IMR-90 (cell line): Measurements from ENCODE around the gene TFRC. TPM values are rescaled to one million over a fixed set of nuclear protein-coding genes. Genes with fewer than 3 reads are reported as not detected.

ENCODE experiments used
- ATAC-seq: fragments of 200-7000 bp; cut with Tn5 transposase; 2 replicates; pipeline ENCODE4 v1.9.1; 2020; ENCODE audit warnings: low read depth, mild to moderate bottlenecking, moderate library complexity
- BruUV-seq: library from RNA; stranded (reverse); fragments of 400-500 nt; replicated peaks from 2 replicates; lab custom pipeline; 2021; lab: Mats Ljungman, UMichigan
- CTCF ChIA-PET: fragments of 300-600 bp; formaldehyde crosslinking; extraction: SDS; loops from one replicate; lab custom pipeline; 2021; ENCODE audit warnings: antibody characterized with exemption; lab: Yijun Ruan, JAX
- POLR2A ChIA-PET: fragments of 300-600 bp; sonication (Branson Sonifier 250); formaldehyde crosslinking; loops from one replicate; lab custom pipeline; 2022; ENCODE audit warnings: antibody characterized with exemption; ENCODE audit not compliant: unreplicated experiment; lab: Charles Lee
- DNase-seq: peaks from one replicate; pipeline ENCODE4 v3.0.0; 2013
- H2AFZ ChIP-seq: replicated peaks from 2 replicates; pipeline ENCODE3; 2013; ENCODE audit warnings: low read length, mild to moderate bottlenecking; ENCODE audit not compliant: poor library complexity
- H2AK5ac ChIP-seq: 2 replicates; pipeline ENCODE4 v1.6.1; 2013; ENCODE audit warnings: low read depth, low read length, inconsistent platforms
- H2AK9ac ChIP-seq: replicated peaks from 2 replicates; pipeline ENCODE3; 2013; ENCODE audit warnings: mild to moderate bottlenecking, low read depth, low read length, moderate library complexity; ENCODE audit not compliant: poor library complexity
- H2BK120ac ChIP-seq: 2 replicates; pipeline ENCODE4 v1.6.1; 2013; ENCODE audit warnings: low read depth, low read length, inconsistent platforms
- H2BK15ac ChIP-seq: 3 replicates; pipeline ENCODE4 v1.6.1; 2013; ENCODE audit warnings: low read depth, low read length, inconsistent platforms
- H2BK20ac ChIP-seq: 2 replicates; pipeline ENCODE4 v1.6.1; 2013; ENCODE audit warnings: low read depth, mild to moderate bottlenecking, inconsistent platforms, low read length, moderate library complexity
- H2BK5ac ChIP-seq: 2 replicates; pipeline ENCODE4 v1.6.1; 2013; ENCODE audit warnings: mild to moderate bottlenecking, low read depth, low read length, inconsistent platforms; ENCODE audit not compliant: poor library complexity, severe bottlenecking
- H3K14ac ChIP-seq: replicated peaks from 2 replicates; pipeline ENCODE4 v1.6.1; 2013; ENCODE audit warnings: low read depth, low read length, inconsistent platforms
- H3K18ac ChIP-seq: 2 replicates; pipeline ENCODE4 v1.6.1; 2013; ENCODE audit warnings: low read depth, low read length, control low read depth
- H3K23ac ChIP-seq: 2 replicates; pipeline ENCODE4 v1.6.1; 2013; ENCODE audit warnings: low read depth, low read length, inconsistent platforms
- H3K27ac ChIP-seq: 2 replicates; pipeline ENCODE4 v1.5.1; 2013; ENCODE audit warnings: mild to moderate bottlenecking, control low read depth, low read length; ENCODE audit not compliant: insufficient read depth
- H3K27me3 ChIP-seq: 2 replicates; pipeline ENCODE4 v1.6.1; 2013; ENCODE audit warnings: low read length; ENCODE audit not compliant: control insufficient read depth, insufficient read depth
- H3K36me3 ChIP-seq: 2 replicates; pipeline ENCODE4 v1.6.1; 2013; ENCODE audit warnings: low read length, mixed read lengths; ENCODE audit not compliant: control insufficient read depth, insufficient read depth
- H3K4ac ChIP-seq: 2 replicates; pipeline ENCODE4 v1.6.1; 2013; ENCODE audit warnings: low read depth, low read length, inconsistent platforms
- H3K4me1 ChIP-seq: 2 replicates; pipeline ENCODE4 v1.6.1; 2013; ENCODE audit warnings: low read length, mixed read lengths; ENCODE audit not compliant: control insufficient read depth, insufficient read depth
- H3K4me2 ChIP-seq: 2 replicates; pipeline ENCODE4 v1.6.1; 2013; ENCODE audit warnings: low read depth, mild to moderate bottlenecking, control low read depth, low read length, moderate library complexity
- H3K4me3 ChIP-seq: 2 replicates; pipeline ENCODE4 v1.5.1; 2013; ENCODE audit warnings: low read depth, mild to moderate bottlenecking, control low read depth, low read length, moderate library complexity; ENCODE audit not compliant: insufficient read depth
- H3K56ac ChIP-seq: 2 replicates; pipeline ENCODE4 v1.6.1; 2013; ENCODE audit warnings: low read length, inconsistent platforms; ENCODE audit not compliant: insufficient read depth; ENCODE audit errors: extremely low read depth
- H3K79me1 ChIP-seq, 2 experiments: 2 replicates each; pipeline ENCODE4 v1.6.1; 2013; ENCODE audit warnings: low read length in 2 of 2, inconsistent platforms in 1 of 2, low read depth in 1 of 2
- H3K9ac ChIP-seq: 2 replicates; pipeline ENCODE4 v1.6.1; 2013; ENCODE audit warnings: low read depth, low read length, control low read depth
- H3K9me1 ChIP-seq: 2 replicates; pipeline ENCODE4 v1.6.1; 2013; ENCODE audit warnings: low read length, inconsistent platforms; ENCODE audit not compliant: insufficient read depth
- H3K9me3 ChIP-seq: 2 replicates; pipeline ENCODE4 v1.6.1; 2013; ENCODE audit warnings: low read length; ENCODE audit not compliant: control insufficient read depth, insufficient read depth
- H4K20me1 ChIP-seq: 2 replicates; pipeline ENCODE4 v1.6.1; 2013; ENCODE audit warnings: low read length, inconsistent platforms; ENCODE audit not compliant: insufficient read depth
- H4K5ac ChIP-seq: 2 replicates; pipeline ENCODE4 v1.6.1; 2013; ENCODE audit warnings: mild to moderate bottlenecking, low read depth, low read length, control low read depth
- H4K8ac ChIP-seq, 2 experiments: 2 replicates each; pipeline ENCODE4 v1.6.1; 2013; ENCODE audit warnings: low read depth in 2 of 2, low read length in 2 of 2, control low read depth in 1 of 2, inconsistent platforms in 1 of 2
- H4K91ac ChIP-seq: 2 replicates; pipeline ENCODE4 v1.6.1; 2013; ENCODE audit warnings: low read depth, low read length, inconsistent platforms; ENCODE audit not compliant: insufficient read depth
- CHD1 ChIP-seq: IDR thresholded peaks from 2 replicates; pipeline ENCODE4 v1.6.1; 2012; ENCODE audit warnings: low read depth, low read length, improper control_type of control experiment
- FOS ChIP-seq: fragments of 150-350 bp; IDR thresholded peaks from 2 replicates; pipeline ENCODE4 v1.6.1; 2016; ENCODE audit warnings: low read depth, low read length
- MAFK ChIP-seq: IDR thresholded peaks from 2 replicates; pipeline ENCODE4 v1.6.1; 2012; ENCODE audit warnings: low read depth, low read length, improper control_type of control experiment
- POLR2A ChIP-seq: IDR thresholded peaks from 2 replicates; pipeline ENCODE4 v1.6.1; 2012; ENCODE audit warnings: mild to moderate bottlenecking, low read depth, low read length
- RAD21 ChIP-seq: IDR thresholded peaks from 2 replicates; pipeline ENCODE4 v1.6.1; 2012; ENCODE audit warnings: low read length, improper control_type of control experiment
- RFX5 ChIP-seq: IDR thresholded peaks from 2 replicates; pipeline ENCODE4 v1.8.0; 2012; ENCODE audit warnings: low read depth, mild to moderate bottlenecking, low read length, moderate library complexity
- WGBS, 2 experiments: methylation state at CpG; one replicate each; pipeline versions ENCODE4 v1.1.5 to v1.1.7; 2013; ENCODE audit warnings: missing lambda C conversion rate in 2 of 2; ENCODE audit not compliant: insufficient read length in 1 of 2; ENCODE audit errors: extremely low coverage in 2 of 2; 5-methylcytosine and 5-hydroxymethylcytosine counted together
- dilution Hi-C: fragments of 300-500 bp; cut with HindIII; formaldehyde crosslinking; loops from one replicate; pipeline ENCODE4 v1.14.3; 2018; ENCODE audit warnings: low sequenced_read_pairs; ENCODE audit not compliant: unreplicated experiment
- in situ Hi-C: fragments of 300-500 bp; cut with MboI; formaldehyde crosslinking; loops from 3 replicates; pipeline ENCODE4 v1.14.3; 2019; ENCODE audit warnings: low sequenced_read_pairs, inconsistent platforms, mixed read lengths
- intact Hi-C: fragments of 100-400 bp; cut with micrococcal nuclease; formaldehyde crosslinking; loops from 2 replicates; pipeline ENCODE4 v1.10.0; 2022
- microRNA-seq, 2 experiments: library from miRNA; stranded (forward) in 1 of 2; unstranded in 1 of 2; fragments of 10-50 nt in 1 of 2; fragments of <30 nt in 1 of 2; gene quantifications in 1 of 2; microRNA quantifications in 1 of 2; one replicate each; pipeline versions ENCODE3 to v1.1.0; 2013 to 2020; ENCODE audit not compliant: insufficient read depth in 1 of 2, insufficient read length in 1 of 2, unreplicated experiment in 1 of 2
- polyA plus RNA-seq, 3 experiments: library from polyadenylated mRNA; depleted of rRNA; stranded (reverse); fragments of >200 nt; gene quantifications; 2 replicates each; pipeline ENCODE4 v1.2.3, GENCODE V29; 2012; ENCODE audit warnings: low replicate concordance in 1 of 3
- small RNA-seq, 5 experiments: library from RNA; depleted of rRNA; stranded (forward); fragments of <200 nt; gene quantifications; one replicate each; pipeline ENCODE3, GENCODE V24; 2012
- total RNA-seq: library from RNA; depleted of rRNA; stranded (reverse); fragments of >200 nt; gene quantifications from 2 replicates; pipeline ENCODE4 v1.2.3, GENCODE V29; 2012; rRNA removed

Gene TFRC
- total and polyA plus RNA-seq, 2 of the 4 experiments (the other 2 are of a cell fraction): 78.6 to 156 TPM

DNA sequence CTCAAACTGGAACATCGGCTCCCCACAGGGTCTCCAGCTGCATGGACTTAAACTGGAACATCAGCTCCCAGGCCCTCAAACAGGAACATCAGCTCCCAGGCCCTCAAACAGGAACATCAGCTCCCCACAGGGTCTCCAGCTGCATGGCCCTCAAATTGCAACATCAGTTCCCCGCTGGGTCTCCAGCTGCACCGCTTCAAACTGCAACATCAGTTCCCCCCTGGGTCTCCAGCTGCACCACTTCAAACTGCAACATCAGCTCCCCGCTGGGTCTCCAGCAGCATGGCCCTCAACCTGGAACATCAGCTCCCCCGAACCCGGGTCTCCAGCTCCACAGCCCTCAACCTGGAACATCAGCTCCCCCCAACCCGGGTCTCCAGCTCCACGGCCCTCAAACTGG, 82.0 kb downstream of the TFRC start:
- Histone ChIP-seq H3K4me1 (no peaks in the 10 kb centered on the region), H3K4me2 (no peak overlapping the region), H3K56ac (no peak overlapping the region), H2BK120ac (no peak overlapping the region), H3K27me3 (peaks cover 39% of the 10 kb centered on the region), H3K4me3 (no peak overlapping the region), H3K9me3 (peaks cover 7% of the 10 kb centered on the region), H3K4ac (no peak overlapping the region), H2AK5ac (no peak overlapping the region), H3K23ac (no peak overlapping the region), H2BK5ac (no peak overlapping the region), H4K5ac (no peak overlapping the region), H2AK9ac (no peak overlapping the region), H2BK15ac (no peak overlapping the region), H3K27ac (no peak overlapping the region), H4K91ac (no peak overlapping the region), H3K9ac (no peak overlapping the region), H3K79me1 (no peaks in the 10 kb centered on the region), H3K14ac (no peak overlapping the region), H3K18ac (no peak overlapping the region), H4K20me1 (no peaks in the 10 kb centered on the region), H2BK20ac (no peak overlapping the region), H3K9me1 (no peaks in the 10 kb centered on the region), H3K36me3 (no peaks in the 10 kb centered on the region), H2AFZ (no peak overlapping the region), H4K8ac (no peak overlapping the region)
- ATAC-seq: no peak
- CTCF ChIA-PET: no interaction called here
- no TSS peak for BruUV-seq
- POLR2A ChIA-PET: no interaction called here
- 58% methylated on average over 4 of the region's 8 CpGs; no CpG with 5 or more reads in 1 of the 2 experiments for WGBS, 2 experiments
- in situ Hi-C loops: no loop called here
- DNase-seq: no peak
- intact Hi-C loops: no loop called here
- dilution Hi-C loops: no loop called here
- TF ChIP-seq POLR2A (no peak), RAD21 (no peak), CHD1 (no peak), RFX5 (no peak), MAFK (no peak), FOS (no peak)

Small RNA genes within 50 kb of the gene (microRNA-seq; reads per million reads assigned to microRNA genes)
- gene RNU7-18P (ENCODE audit: insufficient read depth, insufficient read length): not detected

Small RNA genes within 50 kb of the gene (small RNA-seq; reads per million reads assigned to genes)
- gene RNU7-18P: 0 to 13.3 (median 0) reads per million in 5 experiments

Other genes with a start within 250 kb of the TFRC start
- 2.2 TPM in 2 replicates for gene TNK2, start 173.5 kb downstream of the TFRC start, total RNA-seq
- gene TNK2, start 173.5 kb downstream of the TFRC start, polyA plus RNA-seq (2012; rRNA removed): 13.4 and 13.8 TPM in 2 replicates
- not detected in 2 replicates for gene ZDHHC19, start 129.3 kb upstream of the TFRC start, total RNA-seq
- gene ZDHHC19, start 129.3 kb upstream of the TFRC start, polyA plus RNA-seq (2012; rRNA removed): 0.09 TPM in 1 of 2 replicates, not detected in the other
- gene SLC51A, start 134.4 kb upstream of the TFRC start, total RNA-seq: not detected in 2 replicates
- not detected in 2 replicates for gene SLC51A, start 134.4 kb upstream of the TFRC start, polyA plus RNA-seq (2012; rRNA removed)
- gene PCYT1A, start 205.6 kb upstream of the TFRC start, total RNA-seq: 124 and 127 TPM in 2 replicates
- gene PCYT1A, start 205.6 kb upstream of the TFRC start, polyA plus RNA-seq (2012; rRNA removed): 56.5 and 62.8 TPM in 2 replicates
- gene DYNLT2B, start 236.2 kb upstream of the TFRC start, total RNA-seq: 2.2 and 4.2 TPM in 2 replicates
- 6.0 and 8.3 TPM in 2 replicates for gene DYNLT2B, start 236.2 kb upstream of the TFRC start, polyA plus RNA-seq (2012; rRNA removed)